T-helper 2 cell treated with Interferon-gamma antibody and Interleukin-4, amounts not matched to agents 5 μg/mL and 100 μg/mL, for 36 hours (primary cell): Measurements from ENCODE around the gene FOXN1.

ENCODE experiments used
- DNase-seq: peaks from one replicate; pipeline ENCODE4 v3.0.0; 2021; ENCODE audit warnings: low spot score
- H3K27ac Mint-ChIP-seq: one replicate; pipeline ENCODE4 v1.8.0; 2021; ENCODE audit warnings: mild to moderate bottlenecking, mixed read lengths
- H3K27me3 Mint-ChIP-seq: one replicate; pipeline ENCODE4 v1.8.0; 2021; ENCODE audit warnings: low read depth, mixed read lengths
- H3K36me3 Mint-ChIP-seq: one replicate; pipeline ENCODE4 v1.8.0; 2021; ENCODE audit warnings: low read depth, mixed read lengths
- H3K4me1 Mint-ChIP-seq: one replicate; pipeline ENCODE4 v1.8.0; 2021; ENCODE audit warnings: low read depth, mixed read lengths
- H3K4me3 Mint-ChIP-seq: one replicate; pipeline ENCODE4 v1.8.0; 2022; ENCODE audit warnings: mild to moderate bottlenecking, moderate library complexity, mixed read lengths
- H3K9me3 Mint-ChIP-seq: one replicate; pipeline ENCODE4 v1.8.0; 2021; ENCODE audit warnings: mixed read lengths

Gene FOXN1

DNA sequence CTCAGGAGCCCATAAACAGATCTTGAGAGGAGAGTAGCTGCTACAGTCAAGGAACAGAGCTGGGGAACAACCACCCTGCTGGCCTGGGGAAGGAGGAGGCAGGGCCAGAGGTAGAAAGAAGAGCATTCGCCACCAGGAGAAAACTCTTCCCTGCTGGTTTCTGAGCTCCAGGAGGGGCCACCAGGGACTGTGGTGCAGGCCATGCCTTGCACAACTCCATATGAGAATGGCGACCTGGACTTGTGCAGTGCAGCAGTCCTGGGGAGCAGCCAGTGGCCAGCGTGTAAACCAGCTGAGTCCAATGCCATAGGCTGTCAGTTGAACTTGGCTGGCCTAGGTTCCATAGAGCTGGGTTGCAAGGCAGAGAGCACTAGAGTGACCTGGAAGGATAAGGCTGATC, 21.1 kb upstream of the FOXN1 start:
- Mint-ChIP-seq H3K27me3 (peaks cover 3% of the 10 kb centered on the region), H3K4me1 (peaks cover 10% of the 10 kb centered on the region), H3K27ac (no peak overlapping the region), H3K4me3 (no peak overlapping the region), H3K9me3 (no peaks in the 10 kb centered on the region), H3K36me3 (no peaks in the 10 kb centered on the region)
- DNase-seq: no peak

GRCh38 chr17:28487881-28488532, 18.1 kb upstream of the FOXN1 start:
- peaks cover 3% of the 10 kb centered on the region for H3K27me3 Mint-ChIP-seq
- H3K27ac Mint-ChIP-seq: no peak overlapping the region
- no peaks in the 10 kb centered on the region for H3K9me3 Mint-ChIP-seq
- no peak overlapping the region for H3K4me3 Mint-ChIP-seq
- H3K36me3 Mint-ChIP-seq: no peaks in the 10 kb centered on the region
- DNase-seq: no peak
- peaks cover 10% of the 10 kb centered on the region for H3K4me1 Mint-ChIP-seq

- no peak overlapping the region for H3K4me3 Mint-ChIP-seq
- H3K4me1 Mint-ChIP-seq: peaks cover 10% of the 10 kb centered on the region
- no peak overlapping the region for H3K27ac Mint-ChIP-seq
- no peaks in the 10 kb centered on the region for H3K9me3 Mint-ChIP-seq
- peaks cover 3% of the 10 kb centered on the region for H3K27me3 Mint-ChIP-seq
- no peak for DNase-seq
- no peaks in the 10 kb centered on the region for H3K36me3 Mint-ChIP-seq
Observed at GRCh38 chr17:28488533-28489276, 17.4 kb upstream of the FOXN1 start.

GRCh38 chr17:28491286-28491685, 14.9 kb upstream of the FOXN1 start:
- Mint-ChIP-seq H3K27ac (no peak overlapping the region), H3K4me1 (no peaks in the 10 kb centered on the region), H3K4me3 (no peak overlapping the region), H3K36me3 (no peaks in the 10 kb centered on the region), H3K9me3 (no peaks in the 10 kb centered on the region), H3K27me3 (peaks cover 3% of the 10 kb centered on the region)
- no peak for DNase-seq

GRCh38 chr17:28491860-28492259, 14.3 kb upstream of the FOXN1 start:
- DNase-seq: no peak
- Mint-ChIP-seq H3K4me1 (no peaks in the 10 kb centered on the region), H3K36me3 (no peaks in the 10 kb centered on the region), H3K27me3 (peaks cover 3% of the 10 kb centered on the region), H3K4me3 (no peak overlapping the region), H3K9me3 (no peaks in the 10 kb centered on the region), H3K27ac (no peak overlapping the region)

GRCh38 chr17:28492352-28493310, 13.5 kb upstream of the FOXN1 start:
- Mint-ChIP-seq H3K27me3 (peaks cover 3% of the 10 kb centered on the region), H3K9me3 (no peaks in the 10 kb centered on the region), H3K36me3 (no peaks in the 10 kb centered on the region), H3K27ac (no peak overlapping the region), H3K4me3 (no peak overlapping the region), H3K4me1 (no peaks in the 10 kb centered on the region)
- no peak for DNase-seq

GRCh38 chr17:28493460-28493859, 12.7 kb upstream of the FOXN1 start:
- H3K4me3 Mint-ChIP-seq: no peak overlapping the region
- H3K27me3 Mint-ChIP-seq: peaks cover 3% of the 10 kb centered on the region

GRCh38 chr17:28494445-28495188, 11.5 kb upstream of the FOXN1 start:
- Mint-ChIP-seq H3K27ac (no peak overlapping the region), H3K36me3 (no peaks in the 10 kb centered on the region), H3K4me1 (no peaks in the 10 kb centered on the region), H3K9me3 (no peaks in the 10 kb centered on the region), H3K27me3 (peaks cover 3% of the 10 kb centered on the region), H3K4me3 (no peak overlapping the region)
- peak; percentile 56 for DNase-seq

More at GRCh38 chr17:28493460-28493859, 12.7 kb upstream of the FOXN1 start:
- Mint-ChIP-seq H3K27ac (no peak overlapping the region), H3K9me3 (no peaks in the 10 kb centered on the region), H3K4me1 (no peaks in the 10 kb centered on the region), H3K36me3 (no peaks in the 10 kb centered on the region)
- DNase-seq: no peak

- H3K27ac Mint-ChIP-seq: no peak overlapping the region
- H3K4me1 Mint-ChIP-seq: no peaks in the 10 kb centered on the region
- no peaks in the 10 kb centered on the region for H3K36me3 Mint-ChIP-seq
- H3K4me3 Mint-ChIP-seq: no peak overlapping the region
- no peaks in the 10 kb centered on the region for H3K9me3 Mint-ChIP-seq
- peaks cover 3% of the 10 kb centered on the region for H3K27me3 Mint-ChIP-seq
- DNase-seq: no peak
Observed at GRCh38 chr17:28495635-28496034, 10.5 kb upstream of the FOXN1 start.

- no peak overlapping the region for H3K27ac Mint-ChIP-seq
- no peaks in the 10 kb centered on the region for H3K27me3 Mint-ChIP-seq
- no peaks in the 10 kb centered on the region for H3K36me3 Mint-ChIP-seq
- H3K4me1 Mint-ChIP-seq: no peaks in the 10 kb centered on the region
- H3K9me3 Mint-ChIP-seq: no peaks in the 10 kb centered on the region
- no peak overlapping the region for H3K4me3 Mint-ChIP-seq
- DNase-seq: no peak
Observed at GRCh38 chr17:28497931-28498330, 8.2 kb upstream of the FOXN1 start.

- DNase-seq: no peak
- Mint-ChIP-seq H3K9me3 (no peaks in the 10 kb centered on the region), H3K4me1 (no peaks in the 10 kb centered on the region), H3K4me3 (no peak overlapping the region), H3K27ac (no peak overlapping the region), H3K27me3 (peaks cover 1% of the 10 kb centered on the region), H3K36me3 (no peaks in the 10 kb centered on the region)
Observed at GRCh38 chr17:28498652-28499363, 7.3 kb upstream of the FOXN1 start.

- Mint-ChIP-seq H3K9me3 (no peaks in the 10 kb centered on the region), H3K4me3 (no peak overlapping the region), H3K27me3 (peaks cover 6% of the 10 kb centered on the region), H3K36me3 (no peaks in the 10 kb centered on the region), H3K4me1 (no peaks in the 10 kb centered on the region), H3K27ac (no peak overlapping the region)
- no peak for DNase-seq
Observed at GRCh38 chr17:28499364-28499664, 6.8 kb upstream of the FOXN1 start.

DNA sequence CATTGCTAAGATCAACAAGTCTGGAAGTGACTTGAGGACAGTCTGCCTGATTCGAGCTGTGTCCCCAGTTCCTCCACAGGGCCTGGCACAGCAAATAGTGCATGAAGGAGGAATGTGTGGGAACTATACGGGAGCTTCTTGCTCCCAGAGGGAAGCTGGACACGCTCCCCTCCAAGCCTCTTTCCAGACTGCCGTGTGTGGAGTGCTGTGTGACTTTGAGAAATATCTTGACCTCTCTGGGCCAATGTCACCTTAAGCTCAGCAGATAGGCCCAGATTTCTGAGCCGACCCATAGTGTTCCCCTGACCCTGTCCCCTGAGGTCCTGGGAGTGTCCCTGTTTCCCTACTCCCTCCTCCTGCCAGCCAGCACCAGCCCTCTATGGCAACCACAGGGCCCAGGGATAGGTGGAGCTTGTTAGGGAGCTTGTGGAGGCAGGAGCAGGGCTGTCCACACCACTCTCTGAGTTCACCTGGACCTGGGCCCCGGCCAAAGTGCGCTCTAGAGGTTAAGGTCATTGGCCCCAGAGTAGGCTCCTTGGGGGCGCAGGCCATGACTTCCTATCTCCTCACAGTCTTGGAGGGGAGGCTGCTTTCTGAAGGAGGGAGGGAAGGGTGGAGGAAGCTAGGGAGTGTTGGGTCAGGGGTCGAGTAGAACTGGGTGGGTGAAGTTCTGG, 6.3 kb upstream of the FOXN1 start:
- Mint-ChIP-seq H3K9me3 (no peaks in the 10 kb centered on the region), H3K27me3 (peaks cover 6% of the 10 kb centered on the region), H3K36me3 (no peaks in the 10 kb centered on the region), H3K4me1 (no peaks in the 10 kb centered on the region), H3K27ac (no peak overlapping the region), H3K4me3 (no peak overlapping the region)
- DNase-seq: no peak
